Upper lobe of left lung (tissue), 6 donors: ENCODE measurements around the gene ADAP1. TPM values are rescaled to one million over a fixed set of nuclear protein-coding genes. Genes with fewer than 3 reads are reported as not detected.
A peak's percentile ranks its signal among the peaks of the same experiment; 100 is the strongest.

Experiments
- ATAC-seq, 2 donors: fragments of 200-7000 bp; cut with Tn5 transposase; one replicate each; pipeline ENCODE4 v1.9.1; 2022; ENCODE audit warnings: mild to moderate bottlenecking in 2 of 2, moderate library complexity in 2 of 2; ENCODE audit not compliant: low FRiP score in 2 of 2
- DNase-seq, 2 donors: peaks; one replicate each; pipeline ENCODE4 v3.0.0-alpha.2; 2019 to 2020
- H3K27ac ChIP-seq, 4 donors: fragments of 200-600 bp; sonication (generic); one replicate each; pipeline ENCODE4 v1.5.1; 2016 to 2019
- H3K27me3 ChIP-seq, 4 donors: fragments of 200-600 bp; sonication (generic); one replicate each; pipeline ENCODE4 v1.5.1; 2017 to 2019
- H3K36me3 ChIP-seq, 4 donors: fragments of 200-600 bp; sonication (generic); one replicate each; pipeline ENCODE4 v1.5.1; 2016 to 2019
- H3K4me1 ChIP-seq, 4 donors: fragments of 200-600 bp; sonication (generic); one replicate each; pipeline ENCODE4 v1.5.1; 2018 to 2019
- H3K4me3 ChIP-seq, 4 donors: fragments of 200-600 bp; sonication (generic); one replicate each; pipeline ENCODE4 v1.5.1; 2017 to 2019; ENCODE audit warnings: mild to moderate bottlenecking in 2 of 4, moderate library complexity in 1 of 4
- H3K9me3 ChIP-seq, 4 donors: fragments of 200-600 bp; sonication (generic); one replicate each; pipeline ENCODE4 v1.5.1; 2018 to 2019
- CTCF ChIP-seq, 6 experiments: fragments of 450-650 bp in 4 of 6; fragments of 200-600 bp in 2 of 6; sonication (generic) in 2 of 6; IDR thresholded peaks; one replicate each; pipeline ENCODE4 v1.5.1; 2016 to 2019; ENCODE audit warnings: antibody characterized with exemption in 6 of 6
- EP300 ChIP-seq, 4 donors: sonication (generic); formaldehyde crosslinking; IDR thresholded peaks; one replicate each; pipeline ENCODE4 v1.5.1; 2017; ENCODE audit warnings: antibody characterized with exemption in 4 of 4, control low read depth in 2 of 4
- POLR2A ChIP-seq, 4 donors: fragments of 450-650 bp; IDR thresholded peaks; one replicate each; pipeline ENCODE4 v1.5.1; 2016 to 2017; ENCODE audit warnings: antibody characterized with exemption in 4 of 4, mild to moderate bottlenecking in 2 of 4
- POLR2AphosphoS5 ChIP-seq, 2 donors: sonication (generic); formaldehyde crosslinking; IDR thresholded peaks; one replicate each; pipeline ENCODE4 v1.5.1; 2017; ENCODE audit warnings: antibody characterized with exemption in 2 of 2
- WGBS, 2 donors: methylation state at CpG; one replicate each; pipeline ENCODE4 v1.1.5; 2017 to 2018; 5-methylcytosine and 5-hydroxymethylcytosine counted together
- total RNA-seq, 6 donors: library from RNA; depleted of rRNA in 4 of 6; stranded (reverse); fragments of >200 nt in 4 of 6; gene quantifications; one replicate each; pipeline versions ENCODE4 v1.1.0 to v1.2.1, GENCODE V29; 2016 to 2021
- donor health status: DM: no; HTN: no; CAD: no; lungs with moderate emphysema.
- donor health status: DM: no; HTN: yes; CAD: no; lungs with severe emphysema.

Gene ADAP1
- total RNA-seq, 6 donors from 2014 or later = 31.0 to 109 (median 37.5) TPM

GRCh38 chr7:957418-958220, 3.1 kb upstream of the ADAP1 start:
- WGBS, 2 donors = 76 to 85% methylated on average over 14 to 28 of the region's 32 CpGs
- H3K9me3 ChIP-seq = no peaks in the 10 kb centered on the region
- no peaks in the 10 kb centered on the region for H3K36me3 ChIP-seq
- H3K4me3 ChIP-seq = no peak overlapping the region
- ATAC-seq (peak; percentile 30 to 61), DNase-seq (peak; percentile 71 to 74)
- no peak for TF ChIP-seq CTCF (IDR thresholded peaks at IDR 0.05)
- TF ChIP-seq POLR2AphosphoS5 (IDR thresholded peaks at IDR 0.05) = no peak
- TF ChIP-seq EP300 (IDR thresholded peaks at IDR 0.05) = no peak
- no peak for TF ChIP-seq POLR2A (IDR thresholded peaks at IDR 0.05)
- peak overlapping the region in 1 of 4 donors; percentile 50 for H3K27ac ChIP-seq
- H3K27me3 ChIP-seq = peaks cover 0 to 2% (median 0%) of the 10 kb centered on the region in 4 donors
- peaks cover 13 to 38% (median 19%) of the 10 kb centered on the region in 4 donors for H3K4me1 ChIP-seq

DNA sequence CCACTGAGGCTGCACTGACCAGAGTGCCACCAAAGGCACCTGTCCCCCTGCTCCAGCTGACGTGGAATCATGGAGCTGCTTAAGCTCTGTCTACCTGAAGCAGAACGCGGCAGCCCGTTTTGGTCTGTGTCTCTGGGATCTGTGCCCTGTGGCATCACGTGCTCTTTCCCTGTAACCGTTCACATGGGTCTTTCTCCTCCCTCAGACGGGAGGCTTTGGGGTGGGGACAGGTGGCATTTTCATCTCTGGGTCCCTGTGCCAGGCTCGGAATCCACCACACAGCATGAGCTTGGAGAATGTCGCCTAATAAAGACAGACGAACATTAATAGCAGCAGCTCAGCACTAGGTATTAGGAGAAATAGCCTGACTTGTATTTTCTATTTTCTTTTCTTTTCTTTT, 1.6 kb upstream of the ADAP1 start:
- DNase-seq = no peak

GRCh38 chr7:953547-954327, 743 bp downstream of the ADAP1 start:
- peaks cover 13 to 48% (median 20%) of the 10 kb centered on the region in 4 donors for H3K4me1 ChIP-seq
- ATAC-seq = peak; percentile 34 to 67
- peak overlapping the region; percentile 3 to 86 (median 66) for H3K27ac ChIP-seq

More for the DNA sequence above, 1.6 kb upstream of the ADAP1 start:
- TF ChIP-seq POLR2AphosphoS5 (IDR thresholded peaks at IDR 0.05) (no peak), POLR2A (IDR thresholded peaks at IDR 0.05) (no peak), CTCF (IDR thresholded peaks at IDR 0.05) (no peak), EP300 (IDR thresholded peaks at IDR 0.05) (no peak)
- peaks cover 0 to 2% (median 0%) of the 10 kb centered on the region in 4 donors for H3K27me3 ChIP-seq
- H3K4me1 ChIP-seq = peaks cover 13 to 42% (median 20%) of the 10 kb centered on the region in 4 donors
- no peak for ATAC-seq
- no peaks in the 10 kb centered on the region for H3K9me3 ChIP-seq
- H3K36me3 ChIP-seq = no peaks in the 10 kb centered on the region
- 82 to 96% methylated on average over 10 of the region's 10 CpGs for WGBS, 2 donors
- no peak overlapping the region for H3K4me3 ChIP-seq
- no peak overlapping the region for H3K27ac ChIP-seq

More at GRCh38 chr7:953547-954327, 743 bp downstream of the ADAP1 start:
- Histone ChIP-seq H3K36me3 (no peaks in the 10 kb centered on the region), H3K4me3 (peak overlapping the region; percentile 38 to 72 (median 66)), H3K27me3 (peaks cover 0 to 2% (median 0%) of the 10 kb centered on the region in 4 donors), H3K9me3 (no peaks in the 10 kb centered on the region)
- WGBS, 2 donors = 7% methylated on average over 37 of the region's 78 CpGs; no CpG with 5 or more reads in 1 of the 2 donors
- TF ChIP-seq POLR2AphosphoS5 (IDR thresholded peaks at IDR 0.05) = peak in 1 of 2 donors; percentile 13
- no peak for TF ChIP-seq EP300 (IDR thresholded peaks at IDR 0.05)
- TF ChIP-seq CTCF (IDR thresholded peaks at IDR 0.05) = no peak
- TF ChIP-seq POLR2A (IDR thresholded peaks at IDR 0.05) = peak in 1 of 4 donors; percentile 10
- DNase-seq = peak; percentile 74 to 94
